Esophagus squamous epithelium (tissue), 4 donors: ENCODE data around the gene PRUNE2.

Experiments
- CTCF ChIP-seq, 6 experiments: fragments of 450-650 bp in 4 of 6; fragments of 200-600 bp in 2 of 6; sonication (generic) in 2 of 6; IDR thresholded peaks; one replicate each; pipeline ENCODE4 v1.5.1; 2016 to 2019; ENCODE audit warnings: antibody characterized with exemption in 6 of 6, mild to moderate bottlenecking in 4 of 6, moderate library complexity in 4 of 6
- POLR2A ChIP-seq, 4 donors: fragments of 450-650 bp; IDR thresholded peaks; one replicate each; pipeline ENCODE4 v1.6.1; 2017; ENCODE audit warnings: antibody characterized with exemption in 4 of 4, mild to moderate bottlenecking in 4 of 4, moderate library complexity in 3 of 4

- TF ChIP-seq POLR2A (IDR thresholded peaks at IDR 0.05): no peak
- no peak for TF ChIP-seq CTCF (IDR thresholded peaks at IDR 0.05)
Measured at GRCh38 chr9:76592974-76593347, 313.0 kb downstream of the PRUNE2 start.
